ENCODE measurements around the gene ETV3.

GRCh38 chr1:157132111-157132510 lies 6.1 kb downstream of the ETV3 start:
- TF ChIP-seq ZSCAN25 (CRISPR knock-in tag; IDR thresholded peaks at IDR 0.05), result no peak
- no peak for TF ChIP-seq CEBPG (CRISPR knock-in tag; IDR thresholded peaks at IDR 0.05)
- TF ChIP-seq FOSL1 (CRISPR knock-in tag; IDR thresholded peaks at IDR 0.05; ENCODE audit: borderline replicate concordance), result no peak
- TF ChIP-seq KAT2B (IDR thresholded peaks at IDR 0.05; ENCODE audit: borderline replicate concordance, low read depth, low read length), result no peak
- no peak for TF ChIP-seq NFE2 (CRISPR knock-in tag; IDR thresholded peaks at IDR 0.05)
- no peak for TF ChIP-seq FOXP1 (IDR thresholded peaks at IDR 0.05)
- no peak for TF ChIP-seq FOXP1 (CRISPR knock-in tag; IDR thresholded peaks at IDR 0.05)
